ENCODE measurements around the gene ANO10. TPM values are rescaled to one million over a fixed set of nuclear protein-coding genes. Genes with fewer than 3 reads are reported as not detected.

Gene ANO10
- total RNA-seq, 1 donor from 2014 or later = 32.0 TPM

GRCh38 chr3:43528498-43529099, 93.2 kb downstream of the ANO10 start:
- Mint-ChIP-seq H3K27ac (ENCODE audit: unreplicated experiment) (no peak overlapping the region), H3K4me1 (no peaks in the 10 kb centered on the region), H3K9me3 (peaks cover 3% of the 10 kb centered on the region), H3K27me3 (ENCODE audit: low read depth) (no peaks in the 10 kb centered on the region), H3K4me3 (no peak overlapping the region), H3K36me3 (ENCODE audit: low read depth) (peaks cover 14% of the 10 kb centered on the region)
- TF ChIP-seq, protein P1, sequence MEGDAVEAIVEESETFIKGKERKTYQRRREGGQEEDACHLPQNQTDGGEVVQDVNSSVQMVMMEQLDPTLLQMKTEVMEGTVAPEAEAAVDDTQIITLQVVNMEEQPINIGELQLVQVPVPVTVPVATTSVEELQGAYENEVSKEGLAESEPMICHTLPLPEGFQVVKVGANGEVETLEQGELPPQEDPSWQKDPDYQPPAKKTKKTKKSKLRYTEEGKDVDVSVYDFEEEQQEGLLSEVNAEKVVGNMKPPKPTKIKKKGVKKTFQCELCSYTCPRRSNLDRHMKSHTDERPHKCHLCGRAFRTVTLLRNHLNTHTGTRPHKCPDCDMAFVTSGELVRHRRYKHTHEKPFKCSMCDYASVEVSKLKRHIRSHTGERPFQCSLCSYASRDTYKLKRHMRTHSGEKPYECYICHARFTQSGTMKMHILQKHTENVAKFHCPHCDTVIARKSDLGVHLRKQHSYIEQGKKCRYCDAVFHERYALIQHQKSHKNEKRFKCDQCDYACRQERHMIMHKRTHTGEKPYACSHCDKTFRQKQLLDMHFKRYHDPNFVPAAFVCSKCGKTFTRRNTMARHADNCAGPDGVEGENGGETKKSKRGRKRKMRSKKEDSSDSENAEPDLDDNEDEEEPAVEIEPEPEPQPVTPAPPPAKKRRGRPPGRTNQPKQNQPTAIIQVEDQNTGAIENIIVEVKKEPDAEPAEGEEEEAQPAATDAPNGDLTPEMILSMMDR (conservative IDR thresholded peaks at IDR 0.05) = no peak
- DNase-seq (ENCODE audit: low read depth, low spot score) = no peak

DNA sequence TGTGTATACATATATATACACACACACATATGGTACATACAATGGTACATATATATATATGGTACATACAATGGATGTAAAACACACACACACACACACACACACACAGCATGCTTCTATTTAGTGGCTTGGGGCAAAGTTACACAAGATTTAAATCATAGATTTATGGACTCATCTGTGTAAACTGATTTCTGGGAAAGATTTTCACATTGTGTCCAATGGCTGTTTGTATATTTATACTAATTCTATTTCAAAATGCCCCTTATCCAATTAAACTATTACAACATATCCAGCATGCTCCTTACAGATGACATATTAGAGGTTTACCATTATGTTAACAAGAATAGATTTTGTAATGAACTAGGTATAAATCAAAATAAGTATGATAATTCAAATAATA, 94.9 kb downstream of the ANO10 start:
- Mint-ChIP-seq H3K27me3 (ENCODE audit: low read depth) (no peaks in the 10 kb centered on the region), H3K4me1 (no peaks in the 10 kb centered on the region), H3K36me3 (ENCODE audit: low read depth) (peaks cover 11% of the 10 kb centered on the region), H3K9me3 (peaks cover 3% of the 10 kb centered on the region), H3K27ac (ENCODE audit: unreplicated experiment) (no peak overlapping the region), H3K4me3 (no peak overlapping the region)
- TF ChIP-seq, protein P1 (conservative IDR thresholded peaks at IDR 0.05) = no peak
- DNase-seq (ENCODE audit: low read depth, low spot score) = no peak

DNA sequence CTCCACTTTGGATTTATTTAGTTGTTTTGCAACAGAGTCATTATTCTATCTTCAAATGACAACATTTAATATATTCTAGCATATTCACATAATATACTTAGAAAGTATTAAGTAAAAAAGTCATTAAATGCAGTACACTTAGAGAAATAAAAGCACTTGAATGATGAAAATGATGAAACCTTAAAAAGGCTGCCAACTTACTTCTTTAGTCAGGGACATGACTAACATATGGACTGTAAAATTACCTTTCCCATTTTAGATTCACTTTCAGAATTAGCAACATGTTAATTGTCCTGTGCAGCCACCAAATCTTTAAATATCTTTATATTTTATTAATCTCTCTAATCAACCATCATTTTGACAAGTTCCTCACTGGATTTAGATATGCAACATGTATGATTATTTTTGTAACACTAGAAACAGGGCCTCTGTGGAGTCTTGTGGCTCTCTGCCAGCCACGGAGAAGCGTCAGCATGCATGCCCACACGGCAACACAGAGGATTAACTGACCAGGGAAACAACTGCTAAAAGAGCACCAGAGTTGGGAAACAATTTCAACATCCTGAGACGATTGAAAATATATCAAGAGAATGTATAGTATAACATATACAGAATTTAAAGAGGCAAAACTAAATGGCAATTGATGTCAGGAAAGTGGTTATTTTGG, 95.7 kb downstream of the ANO10 start:
- no peak for DNase-seq (ENCODE audit: low read depth, low spot score)
- TF ChIP-seq, protein P1 (conservative IDR thresholded peaks at IDR 0.05) = no peak

GRCh38 chr3:43525386-43525785, 96.4 kb downstream of the ANO10 start:
- no peaks in the 10 kb centered on the region for H3K27me3 Mint-ChIP-seq (ENCODE audit: low read depth)
- peaks cover 16% of the 10 kb centered on the region for H3K36me3 Mint-ChIP-seq (ENCODE audit: low read depth)
- TF ChIP-seq, protein P1 (conservative IDR thresholded peaks at IDR 0.05) = no peak

More for the DNA sequence above, 95.7 kb downstream of the ANO10 start:
- Mint-ChIP-seq H3K36me3 (ENCODE audit: low read depth) (peaks cover 13% of the 10 kb centered on the region), H3K9me3 (peaks cover 3% of the 10 kb centered on the region), H3K27ac (ENCODE audit: unreplicated experiment) (no peak overlapping the region), H3K4me1 (no peaks in the 10 kb centered on the region), H3K27me3 (ENCODE audit: low read depth) (no peaks in the 10 kb centered on the region), H3K4me3 (no peak overlapping the region)

DNA sequence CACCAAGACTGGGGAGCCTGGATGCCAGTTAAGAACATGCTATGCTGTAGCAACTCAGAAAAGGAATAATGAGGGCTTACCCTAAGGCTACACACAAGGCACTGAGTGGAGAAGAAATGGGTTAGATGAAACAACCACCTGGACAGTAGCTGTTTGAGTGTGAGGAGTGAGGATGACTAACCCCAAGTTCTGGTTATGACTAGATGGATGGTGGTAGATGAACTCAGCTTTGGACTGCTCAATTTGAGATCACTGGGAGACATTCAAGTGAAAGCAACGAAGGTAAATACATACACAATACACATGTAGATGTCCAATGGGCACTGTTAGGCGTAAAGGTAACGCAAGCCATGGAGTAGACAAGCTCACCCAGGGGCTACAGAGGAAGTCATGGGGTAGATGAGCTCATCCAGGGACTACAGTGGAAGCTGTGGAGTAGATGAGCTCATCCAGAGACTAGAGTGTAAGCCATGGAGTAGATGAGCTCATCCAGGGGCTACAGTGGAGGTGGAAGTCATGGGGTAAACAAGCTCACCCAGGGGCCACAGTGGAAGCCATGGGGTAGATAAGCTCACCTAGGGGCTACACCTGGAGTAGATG, 98.3 kb downstream of the ANO10 start:
- H3K9me3 Mint-ChIP-seq = peaks cover 9% of the 10 kb centered on the region
- TF ChIP-seq, protein P1 (conservative IDR thresholded peaks at IDR 0.05) = no peak
- no peak overlapping the region for H3K27ac Mint-ChIP-seq (ENCODE audit: unreplicated experiment)
- peaks cover 32% of the 10 kb centered on the region for H3K36me3 Mint-ChIP-seq (ENCODE audit: low read depth)
- no peaks in the 10 kb centered on the region for H3K4me1 Mint-ChIP-seq
- no peak overlapping the region for H3K4me3 Mint-ChIP-seq
- no peak for DNase-seq (ENCODE audit: low read depth, low spot score)
- no peaks in the 10 kb centered on the region for H3K27me3 Mint-ChIP-seq (ENCODE audit: low read depth)

More at GRCh38 chr3:43525386-43525785, 96.4 kb downstream of the ANO10 start:
- Mint-ChIP-seq H3K9me3 (peaks cover 3% of the 10 kb centered on the region), H3K27ac (ENCODE audit: unreplicated experiment) (no peak overlapping the region), H3K4me3 (no peak overlapping the region), H3K4me1 (no peaks in the 10 kb centered on the region)
- no peak for DNase-seq (ENCODE audit: low read depth, low spot score)
